Measurements from ENCODE around the gene FLT4.
A peak's percentile ranks its signal among the peaks of the same experiment; 100 is the strongest.
"Not testable (repeated sequence)": the region's sequence is repeated elsewhere in the genome, so short reads cannot be mapped to it uniquely, and the experiment has no call there.

Gene FLT4

DNA sequence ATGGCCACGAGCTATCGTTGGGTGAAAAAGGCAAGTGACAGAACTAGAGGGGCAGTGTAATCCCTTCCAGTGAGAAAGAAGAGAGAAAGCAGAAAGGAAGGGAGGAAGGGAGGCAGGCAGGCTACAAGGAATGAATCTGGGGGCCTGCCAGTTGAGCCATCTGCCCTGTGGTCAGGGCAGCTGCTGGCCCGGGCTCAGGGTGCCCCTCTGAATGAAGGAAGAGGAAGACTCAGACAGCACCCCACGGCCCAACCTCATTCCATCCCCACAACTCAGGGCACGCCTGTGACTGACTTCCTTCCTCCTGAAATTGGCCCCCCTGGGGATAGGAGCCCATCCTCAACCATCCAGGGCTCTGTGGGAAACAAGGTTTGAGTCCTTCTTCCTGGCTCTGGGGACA is 20.3 kb upstream of the FLT4 start:
- DNase-seq = no peak

DNA sequence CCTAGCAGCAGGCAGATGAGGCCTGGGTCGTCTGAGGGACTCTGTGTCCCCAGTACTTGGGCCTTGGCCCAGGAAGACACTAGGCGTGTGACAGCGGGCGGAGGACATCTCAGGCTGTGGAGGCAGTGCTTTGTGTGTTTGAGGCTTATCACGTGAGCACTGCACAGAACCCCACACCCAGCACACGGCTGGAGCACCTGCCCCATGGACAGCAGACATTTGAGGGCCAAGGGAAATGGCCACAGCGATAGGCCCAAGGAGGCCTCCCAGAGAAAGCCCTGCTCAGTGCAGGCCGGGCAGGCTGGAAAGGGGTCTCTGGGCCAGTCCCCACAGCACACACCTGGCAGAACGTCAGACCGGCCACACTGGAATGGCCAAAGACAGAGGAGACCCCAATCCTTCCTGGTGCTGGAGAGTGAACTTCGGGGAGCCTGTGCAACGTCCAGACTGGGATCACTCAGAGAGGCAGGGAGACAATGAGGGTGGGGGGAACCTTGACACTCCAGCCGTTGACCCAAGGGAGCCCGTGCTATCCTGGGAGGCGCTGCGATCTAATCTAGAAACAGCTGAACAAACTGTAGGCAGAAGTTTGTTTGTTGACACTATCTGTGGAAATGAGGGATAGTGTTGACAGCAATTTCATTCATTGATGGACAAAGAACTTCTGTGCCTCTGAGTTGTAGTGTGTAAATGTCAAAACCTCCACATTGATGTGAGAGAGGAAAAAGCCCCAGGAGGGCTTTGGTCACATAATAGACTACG is 19.6 kb upstream of the FLT4 start:
- no peak for DNase-seq

DNA sequence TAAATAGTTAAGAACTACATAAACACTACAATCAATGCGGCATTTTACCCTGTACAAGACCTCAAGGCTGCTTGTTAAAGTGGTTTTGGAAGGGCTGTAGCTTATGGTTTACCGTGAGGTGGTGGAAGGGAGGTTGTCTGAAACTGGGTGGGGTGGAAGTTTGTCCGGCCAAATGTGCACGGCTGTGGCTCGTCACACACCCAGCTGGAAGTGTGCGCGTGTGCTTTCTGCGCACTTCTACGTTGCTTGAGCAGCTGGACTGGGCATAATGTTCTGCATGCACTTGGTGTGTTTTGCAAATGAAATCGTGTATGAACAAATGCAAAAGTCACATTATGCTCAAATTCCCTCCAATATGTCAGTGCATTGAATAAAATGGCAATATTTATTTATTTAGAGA is 17.4 kb upstream of the FLT4 start:
- DNase-seq = no peak

DNA sequence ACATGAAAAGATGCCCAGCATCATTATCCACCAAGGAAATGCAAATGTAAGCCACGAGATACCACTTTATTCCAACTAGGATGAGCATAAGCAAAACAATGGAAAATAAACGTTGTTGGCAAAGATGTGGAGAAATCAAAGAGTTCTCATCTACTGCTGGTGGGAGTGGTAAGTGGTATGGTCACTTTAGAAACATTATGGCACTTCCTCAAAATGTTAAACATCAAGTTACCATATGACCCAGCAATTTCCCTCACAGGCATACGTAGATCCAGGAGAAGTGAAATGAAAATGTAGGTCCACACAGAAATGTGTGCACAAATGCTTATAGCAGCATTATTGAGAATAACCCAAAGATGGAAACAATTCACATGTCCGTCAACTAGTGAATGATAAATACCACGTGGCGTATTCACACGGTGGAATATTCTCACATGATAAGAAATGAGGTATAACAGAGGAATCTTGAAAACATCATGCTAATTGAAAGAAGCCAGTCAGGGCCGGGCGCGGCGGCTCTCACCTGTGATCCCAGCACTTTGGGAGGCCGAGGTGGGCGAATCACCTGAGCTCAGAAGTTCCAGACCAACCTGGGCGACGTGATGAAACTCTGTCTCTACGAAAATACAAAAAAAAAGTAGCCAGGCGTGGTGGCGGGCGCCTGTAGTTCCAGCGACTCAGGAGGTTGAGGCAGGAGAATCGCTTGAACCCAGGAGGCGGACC is 16.4 kb upstream of the FLT4 start:
- no peak for DNase-seq

DNA sequence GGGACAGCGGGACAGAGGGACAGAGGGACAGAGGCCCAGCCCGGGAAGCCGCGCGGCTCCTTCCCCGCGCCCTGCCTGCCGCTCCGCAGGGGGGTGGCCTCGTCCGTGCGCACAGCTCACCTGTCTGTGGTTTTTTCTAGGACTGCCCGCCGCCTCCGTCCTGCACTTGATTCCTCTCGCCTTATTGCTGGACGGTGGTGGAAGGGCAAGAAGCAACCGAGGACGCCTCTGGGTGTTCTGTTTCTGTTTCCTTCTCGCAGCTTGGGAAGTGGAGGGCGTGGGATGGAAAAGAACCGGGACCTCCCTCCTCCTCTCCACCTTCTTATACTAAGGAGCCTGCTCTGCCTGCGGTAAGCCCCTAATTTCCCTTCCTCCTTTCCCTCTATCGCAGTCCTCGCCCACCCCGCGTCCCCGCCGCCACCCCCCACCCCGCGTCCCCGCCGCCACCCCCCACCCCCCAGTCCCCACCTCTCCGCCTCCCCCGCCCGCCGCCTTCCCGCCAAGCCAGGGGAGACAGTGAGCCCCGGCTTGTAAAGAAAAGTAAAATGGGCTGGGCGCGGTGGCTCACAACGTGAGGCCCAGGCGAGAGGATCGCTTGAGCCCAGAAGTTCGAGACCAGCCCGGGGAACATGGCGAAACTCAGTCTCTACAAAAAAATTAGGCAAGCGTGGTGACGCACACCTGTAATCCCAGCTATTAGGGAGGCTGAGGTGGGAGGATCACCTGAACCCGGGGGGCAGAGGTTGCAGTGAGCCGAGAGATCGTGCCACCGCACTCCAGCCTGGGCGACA is 9.6 kb upstream of the FLT4 start:
- no peak for DNase-seq

DNA sequence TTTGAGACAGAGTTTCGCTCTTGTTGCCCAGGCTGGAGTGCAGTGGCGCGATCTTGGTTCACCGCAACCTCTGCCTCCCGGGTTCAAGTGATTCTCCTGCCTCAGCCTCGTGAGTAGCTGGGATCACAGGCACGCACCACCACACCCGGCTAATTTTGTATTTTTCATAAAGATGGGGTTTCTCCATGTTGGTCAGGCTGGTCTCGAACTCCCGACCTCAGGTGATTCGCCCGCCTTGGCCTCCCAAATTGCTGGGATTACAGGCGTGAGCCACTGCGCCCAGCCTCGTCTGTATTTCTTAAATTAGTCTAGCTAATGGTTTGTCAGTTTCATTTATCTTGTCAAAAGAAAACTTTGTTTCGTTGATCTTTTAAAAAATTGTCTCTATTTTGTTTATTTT is 5.8 kb upstream of the FLT4 start:
- DNase-seq = not testable (repeated sequence)

DNA sequence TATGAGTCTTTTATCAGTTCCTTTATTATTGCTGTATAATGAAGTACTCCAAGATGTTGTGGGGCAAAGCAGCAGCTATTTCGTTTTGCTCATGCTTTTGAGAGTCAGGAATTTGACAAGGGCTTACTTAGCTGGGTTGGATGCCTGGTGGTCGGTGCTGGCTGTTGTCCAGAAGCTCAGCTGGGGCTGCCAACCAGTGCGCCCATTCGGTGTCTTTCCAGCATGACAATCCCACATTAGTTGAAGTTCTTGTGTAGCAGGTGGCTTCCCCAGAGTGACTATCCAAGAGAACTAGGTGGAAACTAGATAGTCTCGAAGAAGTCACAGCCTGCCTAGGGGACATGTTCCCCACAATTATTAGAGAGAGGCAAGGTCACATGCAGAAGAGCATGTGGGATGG is 3.4 kb upstream of the FLT4 start:
- DNase-seq = no peak

DNA sequence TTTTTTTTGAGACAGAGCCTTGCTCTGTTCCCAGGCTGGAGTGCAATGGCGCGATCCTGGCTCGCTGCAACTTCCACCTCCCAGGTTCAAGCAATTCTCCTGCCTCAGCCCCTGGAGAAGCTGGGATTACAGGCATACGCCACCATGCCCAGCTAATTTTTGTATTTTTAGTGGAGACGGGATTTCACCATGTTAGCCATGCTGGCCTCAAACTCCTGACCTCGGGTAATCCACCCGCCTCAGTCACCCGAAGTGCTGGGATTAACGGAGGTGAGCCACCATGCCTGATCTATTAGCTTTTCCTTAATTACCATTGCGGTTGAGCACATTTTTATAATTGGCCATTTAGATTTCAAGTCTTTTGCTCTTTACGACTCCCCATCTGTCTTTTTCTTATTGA is 2.9 kb upstream of the FLT4 start:
- DNase-seq = no peak

DNA sequence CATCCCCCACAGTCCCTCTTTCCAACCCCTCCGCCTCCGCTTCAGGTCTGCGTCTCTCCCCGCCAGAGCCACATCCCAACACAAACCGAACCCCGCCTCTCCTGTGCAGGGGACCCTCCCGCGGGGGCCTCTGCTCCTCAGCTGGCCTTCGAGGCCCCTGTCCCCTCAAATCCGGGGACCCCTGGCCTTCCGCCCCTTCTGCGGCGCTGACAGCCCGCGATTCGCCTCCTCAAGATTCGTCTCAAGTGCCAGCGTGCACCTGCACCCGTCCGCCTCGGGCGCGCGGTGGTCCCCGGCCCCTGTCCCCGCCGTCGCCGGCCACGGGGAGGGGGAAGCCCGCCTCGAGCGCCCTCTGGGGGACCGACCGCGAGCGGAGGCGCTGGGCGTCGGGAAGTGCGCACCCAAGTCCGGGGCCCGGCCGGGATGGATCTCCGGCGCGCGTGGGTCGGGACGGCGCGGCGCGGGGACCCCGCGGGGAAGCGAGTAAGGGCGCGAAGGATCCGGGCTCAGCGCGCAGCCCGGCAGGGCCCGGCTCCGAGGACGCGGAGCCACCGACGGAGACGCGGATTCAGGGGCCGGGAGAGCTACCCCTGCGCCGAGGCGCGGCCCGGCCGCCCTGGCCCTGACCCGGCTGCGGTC is 623 bp downstream of the FLT4 start:
- peak; percentile 11 for DNase-seq

DNA sequence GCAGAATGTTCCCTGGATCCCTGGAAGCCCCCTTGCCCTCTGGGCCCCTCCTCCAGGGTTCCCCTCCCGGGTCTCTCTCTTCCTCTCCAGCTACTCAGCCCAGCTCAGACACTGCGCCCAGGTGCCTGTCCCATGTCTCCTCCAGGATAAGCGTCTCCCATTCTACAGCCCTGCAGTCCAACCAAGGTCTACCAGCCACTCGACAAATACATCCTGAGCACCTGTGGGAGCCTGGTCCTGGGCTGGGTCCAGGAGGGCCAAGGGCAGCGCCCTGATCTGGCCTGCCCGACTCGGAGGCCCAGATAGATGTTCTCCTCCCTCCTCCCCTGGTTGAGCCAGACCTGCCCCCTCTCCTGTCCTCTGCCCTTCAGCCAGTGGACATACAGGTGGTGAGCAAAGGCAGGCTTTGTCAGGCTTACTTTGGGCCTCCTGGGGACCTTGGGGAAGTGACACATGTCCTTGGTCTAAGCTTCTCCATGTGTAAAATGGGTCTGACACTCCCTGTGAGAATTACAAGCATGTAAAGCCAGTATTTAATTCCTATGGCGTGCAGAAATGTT is 1.4 kb downstream of the FLT4 start:
- no peak for DNase-seq

DNA sequence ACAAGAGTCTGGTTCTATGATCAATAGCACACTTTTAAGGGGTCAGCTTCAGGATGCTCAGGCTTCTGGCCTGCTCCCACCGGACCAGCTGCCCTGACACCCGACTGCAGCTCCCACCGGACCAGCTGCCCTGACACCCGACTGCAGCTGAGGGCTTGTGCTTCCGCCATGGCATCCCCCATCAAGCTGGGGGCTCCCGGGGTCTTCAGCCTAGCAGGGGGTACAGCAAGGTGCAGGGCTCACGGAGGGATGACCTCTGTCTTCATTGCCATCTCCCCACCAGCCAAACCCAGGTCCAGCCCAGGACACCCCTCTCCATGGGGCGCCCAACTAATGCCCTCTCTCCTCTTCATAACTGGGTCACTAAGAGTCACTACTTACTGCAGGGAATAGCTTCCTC is 1.9 kb downstream of the FLT4 start:
- no peak for DNase-seq

DNA sequence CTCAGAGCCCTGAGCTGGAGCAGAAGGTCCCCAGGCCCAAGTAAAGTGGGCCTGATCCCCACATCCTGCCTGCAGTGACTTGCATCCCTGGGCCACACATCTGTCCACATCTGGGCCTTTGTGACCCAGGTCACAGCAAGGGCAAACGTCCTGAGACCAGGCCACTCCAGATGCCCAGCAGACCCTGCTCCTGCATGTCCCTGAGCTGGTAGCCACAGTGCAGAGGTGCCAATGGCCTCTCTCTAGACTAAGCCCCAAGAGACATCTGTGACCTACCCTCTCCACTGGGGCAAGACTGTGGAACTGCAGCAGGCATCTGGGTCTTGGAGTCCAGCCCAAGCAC is 2.5 kb downstream of the FLT4 start:
- no peak for DNase-seq

DNA sequence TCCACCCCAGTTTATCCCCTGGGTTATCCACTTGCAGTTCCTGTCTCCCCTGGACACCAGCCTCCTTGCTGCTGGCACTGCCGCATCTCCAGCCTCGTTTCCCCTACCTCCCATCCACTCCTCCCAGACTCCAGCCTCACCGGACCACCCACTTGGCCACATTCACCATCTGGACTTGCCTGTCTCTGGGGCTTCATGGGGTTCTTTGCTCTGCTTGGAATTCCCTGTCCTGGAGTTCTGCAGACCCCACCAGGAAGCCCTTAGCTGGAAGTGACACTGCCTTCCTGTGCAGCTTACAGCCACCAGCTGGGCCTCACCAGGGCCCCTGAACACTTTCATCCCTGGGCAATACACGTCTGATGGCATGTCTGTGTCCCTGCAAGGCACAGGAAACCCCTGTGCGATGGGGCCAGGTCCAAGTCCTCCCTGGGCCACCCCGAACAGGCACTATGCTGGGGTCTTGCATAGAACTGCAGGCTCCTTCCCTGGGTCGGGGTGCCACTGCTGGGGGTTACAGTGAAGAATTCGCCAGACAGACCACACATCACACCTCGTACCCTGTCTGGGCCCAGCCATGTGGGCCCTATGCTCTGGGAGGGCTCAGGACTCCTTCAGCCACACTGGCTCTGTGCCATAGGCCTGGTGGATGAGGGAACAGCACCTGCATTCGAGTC is 3.0 kb downstream of the FLT4 start:
- DNase-seq = no peak

DNA sequence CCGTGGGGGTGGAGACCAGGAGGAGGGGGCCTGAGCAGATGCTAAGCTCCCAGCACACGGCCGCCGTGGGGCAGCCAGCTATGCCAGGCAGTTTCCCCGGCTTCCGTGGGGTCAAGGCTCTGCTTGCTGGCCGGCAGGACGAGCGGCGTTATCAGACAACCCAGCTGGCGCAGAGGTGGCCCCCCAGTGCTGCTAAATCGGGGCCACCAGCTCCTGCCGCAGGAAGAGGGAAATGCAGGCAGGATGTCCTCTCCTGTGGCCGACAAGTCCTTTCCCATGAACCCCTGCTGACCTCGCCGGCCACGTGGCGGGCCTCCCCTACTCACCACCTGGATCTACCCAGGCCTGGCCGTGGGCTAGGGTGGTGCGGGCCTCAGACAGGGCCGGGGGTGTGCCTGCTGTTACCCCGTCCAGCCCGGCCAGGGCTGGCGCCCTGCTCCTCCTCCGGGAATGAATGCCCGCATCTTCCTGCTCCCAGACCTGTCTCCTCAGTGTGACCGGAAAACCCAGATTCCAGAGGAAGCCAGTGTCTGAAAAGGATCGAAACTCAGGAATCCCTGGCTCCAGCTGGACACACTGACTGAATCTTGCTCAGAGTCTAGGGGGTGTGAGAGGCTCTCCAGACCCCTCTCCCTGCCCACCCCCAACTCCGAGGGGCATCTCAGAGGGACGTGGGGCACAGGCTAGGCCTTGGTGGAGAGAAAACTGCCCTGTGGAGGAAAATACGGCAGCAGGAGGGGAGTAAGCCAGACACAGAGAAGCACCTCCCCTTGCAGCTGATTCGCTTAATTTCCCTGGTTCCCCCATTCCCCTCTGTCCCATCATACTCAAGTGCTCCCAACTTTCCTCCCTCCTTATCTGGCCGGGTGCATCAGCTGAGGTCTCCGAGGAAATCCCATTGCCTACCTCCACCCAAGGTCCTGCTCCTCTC is 3.9 kb downstream of the FLT4 start:
- no peak for DNase-seq

DNA sequence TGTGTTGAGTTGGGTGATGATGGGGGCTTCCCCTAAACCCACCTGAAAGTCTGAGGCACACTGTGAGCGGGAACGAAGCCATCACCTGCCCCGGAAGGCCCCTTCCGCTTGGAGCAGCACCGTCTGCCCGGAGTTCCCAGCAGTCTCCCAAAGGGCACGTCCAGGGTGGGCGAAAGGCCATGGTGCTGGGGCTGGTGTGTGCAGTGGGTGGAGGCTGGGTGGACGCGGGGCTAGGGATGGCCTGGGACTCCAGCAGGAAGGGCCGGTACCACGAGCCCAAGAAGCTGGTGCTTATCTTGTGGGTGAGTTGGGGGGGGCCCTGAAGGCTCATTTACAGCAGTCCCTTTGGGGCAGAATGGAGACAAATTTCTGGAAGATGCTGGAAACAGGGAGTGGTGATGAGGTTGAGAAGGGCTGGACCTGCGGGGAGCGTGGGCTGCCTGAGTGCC is 4.6 kb downstream of the FLT4 start:
- no peak for DNase-seq

DNA sequence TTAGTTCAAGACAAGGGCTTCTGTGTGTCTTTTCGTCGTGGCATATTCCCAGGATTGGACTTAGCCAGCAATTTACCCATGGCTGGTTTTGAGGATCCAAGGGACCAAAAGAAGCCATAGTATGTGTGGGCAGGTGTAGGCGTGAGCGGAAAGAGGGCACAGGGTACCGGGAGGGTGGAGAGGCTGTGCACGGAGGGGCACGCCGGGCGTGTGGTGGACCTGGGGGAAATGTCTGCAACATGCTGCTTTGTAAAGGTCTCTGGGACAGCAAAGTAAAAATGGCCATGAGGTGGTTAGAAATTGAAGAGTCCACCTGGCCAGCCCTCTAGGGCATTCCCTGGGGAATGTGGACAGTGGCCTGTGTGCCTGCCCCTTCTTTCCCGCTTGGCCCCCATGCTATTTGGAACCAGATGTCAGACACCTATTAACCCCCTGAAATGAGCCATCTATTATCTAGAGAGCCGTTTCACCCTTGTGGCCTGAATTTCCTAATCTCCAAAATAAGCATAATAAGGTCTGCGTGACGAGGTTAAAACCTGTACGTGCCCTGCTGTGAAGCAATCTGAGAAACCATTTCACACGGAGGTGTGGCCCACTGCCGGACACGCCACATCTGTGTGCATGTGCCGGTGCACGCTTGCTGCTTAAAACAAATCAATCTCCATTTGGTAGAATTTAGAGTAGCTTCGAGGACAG is 5.1 kb downstream of the FLT4 start:
- no peak for DNase-seq

DNA sequence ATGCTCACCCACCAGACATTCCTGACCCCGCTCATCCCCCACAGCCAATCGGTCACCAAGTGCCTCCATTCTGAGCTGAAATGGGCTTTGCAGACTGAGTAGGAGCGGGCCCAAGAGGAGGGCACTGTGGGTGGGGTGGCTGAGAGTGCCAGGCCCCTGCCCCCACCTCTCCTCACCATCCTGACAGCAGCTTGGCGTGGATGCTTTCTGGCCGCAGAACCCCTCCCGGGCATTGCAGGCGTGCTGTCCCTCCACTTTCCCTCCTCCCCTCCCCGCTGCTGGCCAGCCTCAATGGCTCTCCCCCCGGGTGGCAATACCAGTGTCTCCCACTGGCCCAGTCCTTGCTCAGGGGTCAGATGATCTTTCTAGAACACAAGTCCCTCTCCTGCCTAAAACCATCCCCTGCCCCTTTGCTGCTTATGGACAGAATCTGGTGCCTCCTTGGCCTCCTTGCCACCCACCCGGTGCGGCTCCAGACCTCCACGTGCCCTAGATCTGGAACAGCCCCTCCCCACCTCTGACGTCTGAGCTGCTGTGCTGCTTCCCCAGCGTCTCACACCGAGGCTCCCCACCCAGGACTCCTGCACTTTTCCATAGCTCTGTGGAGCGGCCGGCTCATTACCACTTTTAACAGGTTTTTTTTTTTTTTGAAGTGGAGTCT is 6.1 kb downstream of the FLT4 start:
- no peak for DNase-seq

DNA sequence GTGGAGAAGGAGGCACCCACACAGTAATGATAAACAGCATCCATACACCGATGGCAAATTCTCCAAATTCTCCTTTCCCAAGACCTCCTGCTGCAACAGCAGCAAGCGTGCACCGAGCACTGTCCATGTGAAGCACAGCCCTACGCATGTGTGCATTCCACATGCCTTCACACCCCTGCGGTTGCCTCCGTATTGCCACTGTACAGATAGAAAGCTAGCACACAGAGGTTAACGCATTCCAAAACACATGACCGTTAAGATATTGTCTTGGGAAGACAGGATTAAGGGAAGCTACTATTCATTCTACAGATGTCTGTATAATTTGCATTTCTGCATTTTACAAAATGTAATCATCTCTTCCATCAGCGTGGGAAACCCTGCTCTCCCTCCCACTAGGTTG is 6.6 kb downstream of the FLT4 start:
- no peak for DNase-seq

DNA sequence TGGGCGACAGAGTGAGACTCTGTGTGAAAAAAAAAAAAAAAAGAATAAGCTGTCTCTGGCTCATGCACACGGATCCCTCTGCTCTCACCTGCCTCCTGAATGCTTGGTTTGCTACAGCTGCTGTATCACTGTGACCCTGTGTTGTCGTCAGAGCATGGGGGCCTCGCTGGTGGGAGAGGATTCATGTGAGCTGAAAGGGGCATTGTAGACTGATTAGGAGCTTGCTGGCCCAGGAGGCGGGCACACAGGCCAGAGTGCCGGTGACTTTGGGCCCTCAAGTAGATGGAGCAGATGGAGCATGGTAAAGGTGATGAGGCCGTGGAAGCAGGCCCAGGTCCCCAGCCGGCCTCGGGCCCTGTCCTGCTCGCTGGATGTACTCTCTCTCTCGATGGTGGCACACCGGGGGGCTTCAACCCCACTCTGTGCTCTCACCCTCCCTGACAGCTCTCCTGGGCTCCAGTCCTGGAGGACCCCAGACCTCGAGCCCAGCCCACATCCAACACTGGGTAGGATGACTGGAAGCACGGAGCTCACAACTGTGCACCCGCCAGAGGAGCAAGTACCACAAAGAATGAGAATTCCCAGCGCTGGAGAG is 7.1 kb downstream of the FLT4 start:
- no peak for DNase-seq

DNA sequence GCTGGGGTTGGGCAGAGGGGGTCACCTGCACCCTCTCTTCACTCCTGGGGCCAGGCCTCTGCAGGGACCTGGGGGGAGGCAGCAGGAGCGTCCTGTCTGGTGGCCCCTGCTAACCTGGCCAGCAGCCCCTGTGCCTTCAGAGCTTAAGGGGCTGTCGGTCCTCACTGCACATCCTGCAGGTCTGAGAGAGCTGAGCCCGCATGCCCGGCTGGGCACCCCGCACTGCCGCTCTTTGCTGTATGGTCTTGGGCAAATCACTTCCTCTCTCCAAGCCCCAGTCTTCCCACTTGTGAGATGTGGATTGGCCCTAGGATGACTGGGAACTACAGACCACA is 7.9 kb downstream of the FLT4 start:
- no peak for DNase-seq
